GM23338 (cell line): ENCODE results near the gene AK2. TPM values are rescaled to one million over a fixed set of nuclear protein-coding genes. Genes with fewer than 3 reads are reported as not detected.

ENCODE experiments used
- ATAC-seq: fragments of 200-7000 bp; cut with Tn5 transposase; 3 replicates; pipeline ENCODE4 v1.9.1; 2020
- DNase-seq: peaks from one replicate; pipeline ENCODE4 v3.0.0-alpha.2; 2015; ENCODE audit warnings: low spot score
- H2AFZ ChIP-seq: fragments of 200-600 bp; sonication (generic); 2 replicates; pipeline ENCODE4 v1.8.0; 2016; ENCODE audit warnings: antibody characterized with exemption, mild to moderate bottlenecking, moderate library complexity
- H3F3A ChIP-seq: fragments of 200-600 bp; sonication (generic); replicated peaks from 2 replicates; pipeline ENCODE4 v1.8.0; 2017; ENCODE audit warnings: antibody characterized with exemption, mixed run types, low read depth
- H3K27ac ChIP-seq: fragments of 200-600 bp; sonication (generic); 2 replicates; pipeline ENCODE4 v1.6.1; 2016; ENCODE audit warnings: low read depth
- H3K27me3 ChIP-seq: fragments of 200-600 bp; sonication (generic); 2 replicates; pipeline ENCODE4 v1.8.0; 2016; ENCODE audit warnings: mild to moderate bottlenecking, mixed run types, moderate library complexity; ENCODE audit not compliant: insufficient read depth
- H3K36me3 ChIP-seq: fragments of 200-600 bp; sonication (generic); 2 replicates; pipeline ENCODE4 v1.8.0; 2016; ENCODE audit warnings: mild to moderate bottlenecking; ENCODE audit not compliant: insufficient read depth
- H3K4me1 ChIP-seq: fragments of 200-600 bp; sonication (generic); 2 replicates; pipeline ENCODE4 v1.8.0; 2016; ENCODE audit warnings: mild to moderate bottlenecking, moderate library complexity; ENCODE audit not compliant: insufficient read depth
- H3K4me2 ChIP-seq: fragments of 200-600 bp; sonication (generic); 2 replicates; pipeline ENCODE4 v1.7.1; 2017; ENCODE audit warnings: mixed run types
- H3K4me3 ChIP-seq: fragments of 200-600 bp; sonication (generic); 2 replicates; pipeline ENCODE4 v1.6.1; 2016; ENCODE audit warnings: mixed run types
- H3K79me2 ChIP-seq: fragments of 200-600 bp; sonication (generic); replicated peaks from 2 replicates; pipeline ENCODE4 v1.8.0; 2017; ENCODE audit warnings: mild to moderate bottlenecking; ENCODE audit not compliant: insufficient read depth
- H3K9me2 ChIP-seq: fragments of 200-600 bp; sonication (generic); 2 replicates; pipeline ENCODE4 v1.8.0; 2017; ENCODE audit not compliant: insufficient read depth
- H4K20me1 ChIP-seq: fragments of 200-600 bp; sonication (generic); replicated peaks from 2 replicates; pipeline ENCODE4 v1.8.0; 2017; ENCODE audit warnings: mild to moderate bottlenecking; ENCODE audit not compliant: insufficient read depth
- H3K27ac Mint-ChIP-seq: 2 replicates; pipeline ENCODE4 v1.8.0; 2020; ENCODE audit warnings: inconsistent platforms, mild to moderate bottlenecking, moderate library complexity, mixed read lengths
- H3K27me3 Mint-ChIP-seq: 3 replicates; pipeline ENCODE4 v1.8.0; 2022; ENCODE audit warnings: low read depth, mild to moderate bottlenecking, moderate library complexity, mixed read lengths, inconsistent platforms; ENCODE audit not compliant: insufficient read depth, poor library complexity
- H3K36me3 Mint-ChIP-seq: 3 replicates; pipeline ENCODE4 v1.8.0; 2021; ENCODE audit warnings: low read depth, mild to moderate bottlenecking, inconsistent platforms, moderate library complexity, mixed read lengths
- H3K4me1 Mint-ChIP-seq: 3 replicates; pipeline ENCODE4 v1.8.0; 2020; ENCODE audit warnings: mild to moderate bottlenecking, inconsistent platforms, mixed read lengths
- H3K4me3 Mint-ChIP-seq: 3 replicates; pipeline ENCODE4 v1.8.0; 2021; ENCODE audit warnings: moderate library complexity, mild to moderate bottlenecking, inconsistent platforms, mixed read lengths
- H3K9me3 Mint-ChIP-seq: 3 replicates; pipeline ENCODE4 v1.8.0; 2020; ENCODE audit warnings: moderate library complexity, mild to moderate bottlenecking, inconsistent platforms, mixed read lengths
- CREB1 ChIP-seq: fragments of 250-450 bp; sonication (Bioruptor Pico); IDR thresholded peaks from 2 replicates; pipeline ENCODE4 v1.5.0; 2020; ENCODE audit warnings: low read depth, mild to moderate bottlenecking, moderate library complexity
- ETS1 ChIP-seq: IDR thresholded peaks from 2 replicates; pipeline ENCODE4 v1.6.1; 2016; ENCODE audit warnings: antibody characterized with exemption
- EZH2phosphoT487 ChIP-seq: fragments of 200-600 bp; sonication (generic); IDR thresholded peaks from one replicate; pipeline ENCODE4 v1.8.1; 2018; ENCODE audit warnings: antibody characterized with exemption; ENCODE audit not compliant: unreplicated experiment
- JUNB ChIP-seq: IDR thresholded peaks from one replicate; pipeline ENCODE4 v1.6.1; 2016; ENCODE audit warnings: antibody characterized with exemption; ENCODE audit not compliant: unreplicated experiment
- NANOG ChIP-seq: IDR thresholded peaks from 2 replicates; pipeline ENCODE4 v1.6.1; 2016; ENCODE audit warnings: antibody characterized with exemption, borderline replicate concordance
- POLR2AphosphoS5 ChIP-seq: IDR thresholded peaks from 2 replicates; pipeline ENCODE4 v1.6.1; 2016; ENCODE audit warnings: antibody characterized with exemption, low read depth
- STAT1 ChIP-seq: IDR thresholded peaks from one replicate; pipeline ENCODE4 v1.6.1; 2016; ENCODE audit warnings: antibody characterized with exemption; ENCODE audit not compliant: unreplicated experiment
- ZNF114 ChIP-seq: fragments of 250-450 bp; sonication (Bioruptor Pico); IDR thresholded peaks from 2 replicates; pipeline ENCODE4 v1.5.0; 2020; ENCODE audit warnings: mild to moderate bottlenecking, moderate library complexity
- polyA plus RNA-seq: library from polyadenylated mRNA; unstranded; fragments of >200 nt; fragmentation: Nextera tagmentation; extraction: Ambion mirVana; gene quantifications from 2 replicates; pipeline ENCODE4 v1.2.1, GENCODE V29; 2016
- total RNA-seq: library from RNA; depleted of rRNA; stranded (reverse); fragments of >200 nt; shearing (Covaris generic); gene quantifications from 2 replicates; pipeline ENCODE4 v1.2.3, GENCODE V29; 2014
- TF ChIP-seq, protein P1 (sequence below): fragments of 250-450 bp; sonication (Bioruptor Pico); IDR thresholded peaks from 2 replicates; pipeline ENCODE4 v1.5.0; 2020; ENCODE audit warnings: mild to moderate bottlenecking, moderate library complexity

Gene AK2
- total and polyA plus RNA-seq, 2 experiments from 2014 or later = 125 to 142 TPM

GRCh38 chr1:33048426-33048825 lies 11.7 kb upstream of the AK2 start (continued):
- TF ChIP-seq, protein P1, sequence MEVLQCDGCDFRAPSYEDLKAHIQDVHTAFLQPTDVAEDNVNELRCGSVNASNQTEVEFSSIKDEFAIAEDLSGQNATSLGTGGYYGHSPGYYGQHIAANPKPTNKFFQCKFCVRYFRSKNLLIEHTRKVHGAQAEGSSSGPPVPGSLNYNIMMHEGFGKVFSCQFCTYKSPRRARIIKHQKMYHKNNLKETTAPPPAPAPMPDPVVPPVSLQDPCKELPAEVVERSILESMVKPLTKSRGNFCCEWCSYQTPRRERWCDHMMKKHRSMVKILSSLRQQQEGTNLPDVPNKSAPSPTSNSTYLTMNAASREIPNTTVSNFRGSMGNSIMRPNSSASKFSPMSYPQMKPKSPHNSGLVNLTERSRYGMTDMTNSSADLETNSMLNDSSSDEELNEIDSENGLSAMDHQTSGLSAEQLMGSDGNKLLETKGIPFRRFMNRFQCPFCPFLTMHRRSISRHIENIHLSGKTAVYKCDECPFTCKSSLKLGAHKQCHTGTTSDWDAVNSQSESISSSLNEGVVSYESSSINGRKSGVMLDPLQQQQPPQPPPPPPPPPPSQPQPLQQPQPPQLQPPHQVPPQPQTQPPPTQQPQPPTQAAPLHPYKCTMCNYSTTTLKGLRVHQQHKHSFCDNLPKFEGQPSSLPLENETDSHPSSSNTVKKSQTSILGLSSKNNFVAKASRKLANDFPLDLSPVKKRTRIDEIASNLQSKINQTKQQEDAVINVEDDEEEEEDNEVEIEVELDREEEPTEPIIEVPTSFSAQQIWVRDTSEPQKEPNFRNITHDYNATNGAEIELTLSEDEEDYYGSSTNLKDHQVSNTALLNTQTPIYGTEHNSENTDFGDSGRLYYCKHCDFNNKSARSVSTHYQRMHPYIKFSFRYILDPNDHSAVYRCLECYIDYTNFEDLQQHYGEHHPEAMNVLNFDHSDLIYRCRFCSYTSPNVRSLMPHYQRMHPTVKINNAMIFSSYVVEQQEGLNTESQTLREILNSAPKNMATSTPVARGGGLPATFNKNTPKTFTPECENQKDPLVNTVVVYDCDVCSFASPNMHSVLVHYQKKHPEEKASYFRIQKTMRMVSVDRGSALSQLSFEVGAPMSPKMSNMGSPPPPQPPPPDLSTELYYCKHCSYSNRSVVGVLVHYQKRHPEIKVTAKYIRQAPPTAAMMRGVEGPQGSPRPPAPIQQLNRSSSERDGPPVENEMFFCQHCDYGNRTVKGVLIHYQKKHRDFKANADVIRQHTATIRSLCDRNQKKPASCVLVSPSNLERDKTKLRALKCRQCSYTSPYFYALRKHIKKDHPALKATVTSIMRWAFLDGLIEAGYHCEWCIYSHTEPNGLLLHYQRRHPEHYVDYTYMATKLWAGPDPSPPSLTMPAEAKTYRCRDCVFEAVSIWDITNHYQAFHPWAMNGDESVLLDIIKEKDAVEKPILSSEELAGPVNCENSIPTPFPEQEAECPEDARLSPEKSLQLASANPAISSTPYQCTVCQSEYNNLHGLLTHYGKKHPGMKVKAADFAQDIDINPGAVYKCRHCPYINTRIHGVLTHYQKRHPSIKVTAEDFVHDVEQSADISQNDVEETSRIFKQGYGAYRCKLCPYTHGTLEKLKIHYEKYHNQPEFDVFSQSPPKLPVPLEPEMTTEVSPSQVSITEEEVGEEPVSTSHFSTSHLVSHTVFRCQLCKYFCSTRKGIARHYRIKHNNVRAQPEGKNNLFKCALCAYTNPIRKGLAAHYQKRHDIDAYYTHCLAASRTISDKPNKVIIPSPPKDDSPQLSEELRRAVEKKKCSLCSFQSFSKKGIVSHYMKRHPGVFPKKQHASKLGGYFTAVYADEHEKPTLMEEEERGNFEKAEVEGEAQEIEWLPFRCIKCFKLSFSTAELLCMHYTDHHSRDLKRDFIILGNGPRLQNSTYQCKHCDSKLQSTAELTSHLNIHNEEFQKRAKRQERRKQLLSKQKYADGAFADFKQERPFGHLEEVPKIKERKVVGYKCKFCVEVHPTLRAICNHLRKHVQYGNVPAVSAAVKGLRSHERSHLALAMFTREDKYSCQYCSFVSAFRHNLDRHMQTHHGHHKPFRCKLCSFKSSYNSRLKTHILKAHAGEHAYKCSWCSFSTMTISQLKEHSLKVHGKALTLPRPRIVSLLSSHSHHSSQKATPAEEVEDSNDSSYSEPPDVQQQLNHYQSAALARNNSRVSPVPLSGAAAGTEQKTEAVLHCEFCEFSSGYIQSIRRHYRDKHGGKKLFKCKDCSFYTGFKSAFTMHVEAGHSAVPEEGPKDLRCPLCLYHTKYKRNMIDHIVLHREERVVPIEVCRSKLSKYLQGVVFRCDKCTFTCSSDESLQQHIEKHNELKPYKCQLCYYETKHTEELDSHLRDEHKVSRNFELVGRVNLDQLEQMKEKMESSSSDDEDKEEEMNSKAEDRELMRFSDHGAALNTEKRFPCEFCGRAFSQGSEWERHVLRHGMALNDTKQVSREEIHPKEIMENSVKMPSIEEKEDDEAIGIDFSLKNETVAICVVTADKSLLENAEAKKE (CRISPR knock-in tag) = no peak
- TF ChIP-seq NANOG (no peak), EZH2phosphoT487 (no peak), ETS1 (no peak), JUNB (no peak), POLR2AphosphoS5 (no peak)

- H3K4me2 ChIP-seq = no peak overlapping the region
- no peak for TF ChIP-seq EZH2phosphoT487
- no peak for TF ChIP-seq ZNF114 (CRISPR knock-in tag)
- no peak for TF ChIP-seq STAT1
- no peak for TF ChIP-seq JUNB
- no peak for TF ChIP-seq CREB1 (CRISPR knock-in tag)
- TF ChIP-seq, protein P1 (CRISPR knock-in tag) = no peak
Observed at GRCh38 chr1:33047839-33048305, 11.2 kb upstream of the AK2 start.

More at GRCh38 chr1:33047839-33048305, 11.2 kb upstream of the AK2 start:
- H3K36me3 Mint-ChIP-seq = peaks cover 7% of the 10 kb centered on the region
- no peaks in the 10 kb centered on the region for H3K36me3 ChIP-seq
- H3K27ac Mint-ChIP-seq = no peak overlapping the region
- no peaks in the 10 kb centered on the region for H3K79me2 ChIP-seq
- H3F3A ChIP-seq = no peaks in the 10 kb centered on the region
- H3K9me3 Mint-ChIP-seq = peaks cover 11% of the 10 kb centered on the region
- H3K27ac ChIP-seq = no peak overlapping the region
- no peak for DNase-seq
- no peaks in the 10 kb centered on the region for H3K27me3 Mint-ChIP-seq
- no peak for ATAC-seq
- no peaks in the 10 kb centered on the region for H3K27me3 ChIP-seq
- peaks cover 3% of the 10 kb centered on the region; the same call in 1 of the 2 replicates for H3K4me1 ChIP-seq
- no peak overlapping the region for H3K4me3 Mint-ChIP-seq
- H3K4me3 ChIP-seq = no peak overlapping the region
- no peak overlapping the region for H2AFZ ChIP-seq
- H3K9me2 ChIP-seq = 0 out of 2 replicates have a peak, but pooled peaks cover 3% of the 10 kb centered on the region
- H4K20me1 ChIP-seq = no peaks in the 10 kb centered on the region
- peaks cover 12% of the 10 kb centered on the region; the same call in 2 of the 3 replicates for H3K4me1 Mint-ChIP-seq
